Fibroblast of the aortic adventitia (primary cell): ENCODE data around the gene EYA4. TPM values are rescaled to one million over a fixed set of nuclear protein-coding genes. Genes with fewer than 3 reads are reported as not detected.

Experiments
- DNase-seq: peaks from one replicate; pipeline ENCODE4 v3.0.0-alpha.2; 2010; ENCODE audit warnings: low read depth
- H3K4me3 ChIP-seq: 2 replicates; pipeline ENCODE4 v1.5.1; 2011; ENCODE audit warnings: low read depth, mild to moderate bottlenecking, control low read depth, low read length, moderate library complexity
- CTCF ChIP-seq: IDR thresholded peaks from 2 replicates; pipeline ENCODE4 v1.5.1; 2011; ENCODE audit warnings: mild to moderate bottlenecking, low read length, control low read depth, inconsistent platforms; ENCODE audit not compliant: insufficient read depth
- total RNA-seq: library from RNA; depleted of rRNA; stranded (reverse); fragments of >200 nt; gene quantifications from 2 replicates; pipeline ENCODE4 v1.2.3, GENCODE V29; 2012; ENCODE audit warnings: low replicate concordance

The EYA4 gene
- total RNA-seq, 1 donor: 5.7 TPM

- no peak overlapping the region for H3K4me3 ChIP-seq
- no peak for TF ChIP-seq CTCF
- DNase-seq: no peak
Measured at GRCh38 chr6:133225560-133225959, 15.6 kb upstream of the EYA4 start.

GRCh38 chr6:133227344-133227743 lies 13.8 kb upstream of the EYA4 start:
- no peak for DNase-seq
- H3K4me3 ChIP-seq: no peak overlapping the region
- no peak for TF ChIP-seq CTCF

DNA sequence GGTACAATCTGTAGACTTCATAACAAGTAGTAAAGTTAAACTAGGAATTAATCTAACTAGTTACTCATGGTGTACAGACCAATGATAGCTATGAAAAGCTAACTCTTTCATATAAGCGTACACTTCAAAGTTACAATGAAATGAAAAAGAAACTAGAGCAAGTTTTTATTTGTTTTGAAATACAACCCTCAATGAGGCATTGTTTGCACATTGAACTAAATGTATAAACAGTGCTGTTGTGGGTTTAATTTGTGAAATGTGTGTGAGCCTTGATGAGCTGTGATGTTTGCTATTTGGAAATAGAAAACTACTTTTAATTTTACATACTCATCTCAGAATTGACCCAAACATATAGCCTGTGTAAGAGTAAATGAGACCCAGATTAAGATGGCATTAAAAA lies 11.1 kb upstream of the EYA4 start:
- no peak overlapping the region for H3K4me3 ChIP-seq
- TF ChIP-seq CTCF: no peak
- DNase-seq: no peak

DNA sequence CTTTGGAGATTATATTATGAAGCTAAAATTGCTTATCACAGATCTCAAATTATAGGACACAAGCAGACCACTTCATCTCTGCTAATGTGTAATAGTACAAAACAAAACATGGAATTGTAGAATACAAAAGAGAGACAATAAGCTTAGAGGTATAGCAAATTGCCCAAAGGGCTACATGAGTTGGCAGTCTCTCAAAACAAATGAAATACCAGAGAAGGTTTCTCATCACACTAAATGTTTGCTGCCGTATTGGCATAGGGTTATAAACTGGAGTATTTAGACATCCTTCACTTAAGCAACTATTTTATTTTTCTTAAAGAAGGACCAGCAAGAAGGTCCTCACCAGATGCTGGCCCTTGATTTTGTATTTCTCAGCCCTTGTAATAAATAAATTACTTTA lies 5.9 kb upstream of the EYA4 start:
- no peak for DNase-seq
- no peak for TF ChIP-seq CTCF
- no peak overlapping the region for H3K4me3 ChIP-seq

- H3K4me3 ChIP-seq: no peak overlapping the region
- TF ChIP-seq CTCF: no peak
- peak; percentile 63 for DNase-seq
Measured at GRCh38 chr6:133236932-133237331, 4.2 kb upstream of the EYA4 start.

DNA sequence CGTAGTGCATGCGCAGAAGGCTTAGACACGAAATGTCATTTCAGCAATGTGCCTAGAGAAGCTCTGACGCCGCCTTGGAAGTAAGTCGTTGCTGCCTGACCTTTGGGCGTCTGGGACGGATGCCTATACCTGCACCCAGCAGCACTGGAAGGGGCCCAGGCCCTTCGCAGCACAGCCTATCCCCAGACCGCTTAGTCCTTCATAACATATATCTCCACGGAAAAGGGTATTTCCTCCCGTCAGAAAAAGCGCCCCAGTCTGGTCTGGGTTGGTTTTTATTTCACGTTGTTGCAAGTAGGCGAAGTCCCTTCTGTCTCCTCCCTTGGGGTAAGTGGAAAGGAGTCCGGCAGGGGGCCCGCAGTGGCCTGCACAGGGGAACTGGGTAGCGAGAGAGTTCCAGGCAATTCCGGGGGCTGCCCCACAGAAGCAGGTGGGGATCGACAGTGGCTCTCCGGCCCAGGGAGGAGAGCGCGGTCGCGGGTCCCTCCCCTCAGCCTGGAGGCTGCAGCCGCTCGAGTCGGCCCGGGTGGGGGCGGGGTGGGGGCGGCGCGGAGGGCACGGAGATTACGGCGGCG lies 559 bp upstream of the EYA4 start:
- DNase-seq: no peak

More for the DNA sequence above, 559 bp upstream of the EYA4 start:
- TF ChIP-seq CTCF: no peak
- no peak overlapping the region for H3K4me3 ChIP-seq
